Subcutaneous abdominal adipose tissue (tissue), 5 donors: Measurements from ENCODE around the gene SPEF2.

ENCODE experiments used
- H3K27ac ChIP-seq: one replicate; pipeline ENCODE4 v1.7.0; 2013; ENCODE audit warnings: low read depth, mild to moderate bottlenecking, inconsistent platforms, low read length, moderate library complexity
- H3K27me3 ChIP-seq, 5 donors: one replicate each; pipeline ENCODE4 v1.7.0; 2013; ENCODE audit warnings: low read length in 5 of 5, inconsistent platforms in 1 of 5; ENCODE audit not compliant: control insufficient read depth in 5 of 5, insufficient read depth in 4 of 5
- H3K36me3 ChIP-seq, 5 donors: one replicate each; pipeline ENCODE4 v1.7.0; 2013; ENCODE audit warnings: low read length in 5 of 5; ENCODE audit not compliant: control insufficient read depth in 5 of 5, insufficient read depth in 5 of 5
- H3K4me1 ChIP-seq, 5 donors: one replicate each; pipeline ENCODE4 v1.7.0; 2013; ENCODE audit warnings: low read length in 5 of 5, mild to moderate bottlenecking in 3 of 5, moderate library complexity in 1 of 5; ENCODE audit not compliant: control insufficient read depth in 5 of 5, insufficient read depth in 5 of 5
- H3K4me3 ChIP-seq, 5 donors: one replicate each; pipeline ENCODE4 v1.7.0; 2013; ENCODE audit warnings: low read length in 5 of 5, low read depth in 1 of 5
- H3K9ac ChIP-seq, 5 donors: one replicate each; pipeline ENCODE4 v1.7.0; 2013; ENCODE audit warnings: low read length in 5 of 5, mild to moderate bottlenecking in 4 of 5, moderate library complexity in 3 of 5
- H3K9me3 ChIP-seq, 5 donors: one replicate each; pipeline ENCODE4 v1.7.0; 2013; ENCODE audit warnings: low read length in 5 of 5; ENCODE audit not compliant: control insufficient read depth in 5 of 5
- donor health status: healthy.
- donor health status: healthy.
- donor health status: healthy.
- donor health status: healthy.
- donor health status: healthy.

Gene SPEF2

GRCh38 chr5:35694481-35694880 lies 76.8 kb downstream of the SPEF2 start:
- H3K4me3 ChIP-seq, result no peak overlapping the region
- no peak overlapping the region for H3K9ac ChIP-seq
- no peak overlapping the region for H3K27ac ChIP-seq

GRCh38 chr5:35698047-35698808 lies 80.6 kb downstream of the SPEF2 start:
- no peak overlapping the region for H3K9ac ChIP-seq
- H3K27ac ChIP-seq, result no peak overlapping the region
- peaks cover 0 to 12% (median 9%) of the 10 kb centered on the region in 5 donors for H3K4me1 ChIP-seq
- H3K36me3 ChIP-seq, result peaks cover 0 to 4% (median 0%) of the 10 kb centered on the region in 5 donors
- H3K27me3 ChIP-seq, result no peaks in the 10 kb centered on the region
- no peak overlapping the region for H3K4me3 ChIP-seq
- no peaks in the 10 kb centered on the region for H3K9me3 ChIP-seq

More at GRCh38 chr5:35694481-35694880, 76.8 kb downstream of the SPEF2 start:
- peaks cover 0 to 12% (median 9%) of the 10 kb centered on the region in 5 donors for H3K4me1 ChIP-seq
- peaks cover 0 to 3% (median 0%) of the 10 kb centered on the region in 5 donors for H3K36me3 ChIP-seq
- H3K9me3 ChIP-seq, result no peaks in the 10 kb centered on the region
- H3K27me3 ChIP-seq, result no peaks in the 10 kb centered on the region

- Histone ChIP-seq H3K27me3 (no peaks in the 10 kb centered on the region), H3K27ac (no peak overlapping the region), H3K9ac (no peak overlapping the region), H3K4me1 (no peaks in the 10 kb centered on the region), H3K36me3 (peaks cover 0 to 8% (median 0%) of the 10 kb centered on the region in 5 donors), H3K9me3 (no peaks in the 10 kb centered on the region), H3K4me3 (no peak overlapping the region)
Observed at GRCh38 chr5:35707659-35708058, 90.0 kb downstream of the SPEF2 start.

GRCh38 chr5:35709688-35710087 lies 92.0 kb downstream of the SPEF2 start:
- no peak overlapping the region for H3K4me3 ChIP-seq
- peaks cover 0 to 8% (median 0%) of the 10 kb centered on the region in 5 donors for H3K36me3 ChIP-seq
- no peak overlapping the region for H3K27ac ChIP-seq
- H3K4me1 ChIP-seq, result no peaks in the 10 kb centered on the region
- H3K9me3 ChIP-seq, result no peaks in the 10 kb centered on the region
- H3K9ac ChIP-seq, result no peak overlapping the region
- no peaks in the 10 kb centered on the region for H3K27me3 ChIP-seq

- Histone ChIP-seq H3K4me3 (no peak overlapping the region), H3K27me3 (no peaks in the 10 kb centered on the region), H3K36me3 (no peaks in the 10 kb centered on the region), H3K9ac (no peak overlapping the region), H3K4me1 (no peaks in the 10 kb centered on the region), H3K9me3 (peaks cover 0 to under 1% (median 0%) of the 10 kb centered on the region in 5 donors), H3K27ac (no peak overlapping the region)
Observed at GRCh38 chr5:35717718-35718117, 100.1 kb downstream of the SPEF2 start.

- Histone ChIP-seq H3K36me3 (no peaks in the 10 kb centered on the region), H3K27ac (no peak overlapping the region), H3K9ac (no peak overlapping the region)
Observed at GRCh38 chr5:35735718-35736117, 118.1 kb downstream of the SPEF2 start.

GRCh38 chr5:35736280-35736679 lies 118.6 kb downstream of the SPEF2 start:
- H3K27me3 ChIP-seq, result no peaks in the 10 kb centered on the region
- no peak overlapping the region for H3K4me3 ChIP-seq
- H3K36me3 ChIP-seq, result no peaks in the 10 kb centered on the region
- H3K9ac ChIP-seq, result no peak overlapping the region
- H3K4me1 ChIP-seq, result no peaks in the 10 kb centered on the region
- H3K27ac ChIP-seq, result no peak overlapping the region
- H3K9me3 ChIP-seq, result peaks cover 0 to 5% (median 0%) of the 10 kb centered on the region in 5 donors

More at GRCh38 chr5:35735718-35736117, 118.1 kb downstream of the SPEF2 start:
- Histone ChIP-seq H3K9me3 (peaks cover 0 to 5% (median 0%) of the 10 kb centered on the region in 5 donors), H3K4me3 (no peak overlapping the region), H3K4me1 (no peaks in the 10 kb centered on the region), H3K27me3 (no peaks in the 10 kb centered on the region)

- H3K4me1 ChIP-seq, result no peaks in the 10 kb centered on the region
- H3K4me3 ChIP-seq, result no peak overlapping the region
- H3K9ac ChIP-seq, result no peak overlapping the region
- no peak overlapping the region for H3K27ac ChIP-seq
- no peaks in the 10 kb centered on the region for H3K27me3 ChIP-seq
- no peaks in the 10 kb centered on the region for H3K36me3 ChIP-seq
- H3K9me3 ChIP-seq, result peaks cover 0 to 5% (median 0%) of the 10 kb centered on the region in 5 donors
Observed at GRCh38 chr5:35741126-35741716, 123.6 kb downstream of the SPEF2 start.

- no peaks in the 10 kb centered on the region for H3K4me1 ChIP-seq
- H3K4me3 ChIP-seq, result no peak overlapping the region
- H3K9ac ChIP-seq, result no peak overlapping the region
- H3K9me3 ChIP-seq, result peaks cover 0 to under 1% (median 0%) of the 10 kb centered on the region in 5 donors
- no peaks in the 10 kb centered on the region for H3K27me3 ChIP-seq
- no peaks in the 10 kb centered on the region for H3K36me3 ChIP-seq
- H3K27ac ChIP-seq, result no peak overlapping the region
Observed at GRCh38 chr5:35741971-35742370, 124.3 kb downstream of the SPEF2 start.

- H3K27ac ChIP-seq, result no peak overlapping the region
- H3K9me3 ChIP-seq, result no peaks in the 10 kb centered on the region
- H3K4me1 ChIP-seq, result no peaks in the 10 kb centered on the region
- H3K27me3 ChIP-seq, result no peaks in the 10 kb centered on the region
- H3K36me3 ChIP-seq, result no peaks in the 10 kb centered on the region
- H3K9ac ChIP-seq, result no peak overlapping the region
- H3K4me3 ChIP-seq, result no peak overlapping the region
Observed at GRCh38 chr5:35743644-35744043, 126.0 kb downstream of the SPEF2 start.
